Glutamatergic neuron (in vitro differentiated cells): ENCODE measurements around the gene OGT. TPM values are rescaled to one million over a fixed set of nuclear protein-coding genes. Genes with fewer than 3 reads are reported as not detected.
"Not testable (repeated sequence)": the region's sequence is repeated elsewhere in the genome, so short reads cannot be mapped to it uniquely, and the experiment has no call there.

Source experiments
- DNase-seq: peaks from one replicate; pipeline ENCODE4 v3.0.0; 2022
- H3K27ac Mint-ChIP-seq: one replicate; pipeline ENCODE4 v1.8.0; 2020; ENCODE audit warnings: mild to moderate bottlenecking, mixed read lengths, inconsistent platforms; ENCODE audit not compliant: unreplicated experiment
- H3K27me3 Mint-ChIP-seq: one replicate; pipeline ENCODE4 v1.8.0; 2020; ENCODE audit warnings: mild to moderate bottlenecking, moderate library complexity, mixed read lengths, inconsistent platforms; ENCODE audit not compliant: unreplicated experiment
- H3K36me3 Mint-ChIP-seq: one replicate; pipeline ENCODE4 v1.8.0; 2020; ENCODE audit warnings: mild to moderate bottlenecking, mixed read lengths, inconsistent platforms; ENCODE audit not compliant: unreplicated experiment
- H3K4me1 Mint-ChIP-seq: one replicate; pipeline ENCODE4 v1.8.0; 2020; ENCODE audit warnings: mild to moderate bottlenecking, low read depth, mixed read lengths, inconsistent platforms; ENCODE audit not compliant: unreplicated experiment
- H3K4me3 Mint-ChIP-seq: one replicate; pipeline ENCODE4 v1.8.0; 2020; ENCODE audit warnings: mild to moderate bottlenecking, mixed read lengths, inconsistent platforms; ENCODE audit not compliant: unreplicated experiment
- H3K9me3 Mint-ChIP-seq: one replicate; pipeline ENCODE4 v1.8.0; 2020; ENCODE audit warnings: mild to moderate bottlenecking, moderate library complexity, mixed read lengths, inconsistent platforms; ENCODE audit not compliant: unreplicated experiment
- total RNA-seq: library from RNA; stranded (reverse); fragmentation: NEBNext Ultra II Directional; extraction: Animal tissue kit (Norgen Biotek cat#: 25700); gene quantifications from one replicate; pipeline ENCODE4 v1.2.1, GENCODE V29; 2021; ENCODE audit not compliant: unreplicated experiment
- TF ChIP-seq, protein P1 (sequence below): fragments of 200-600 bp; sonication (generic); IDR thresholded peaks from one replicate; pipeline ENCODE4 v1.5.0; 2021; ENCODE audit not compliant: partially characterized antibody, unreplicated experiment

Gene OGT
- total RNA-seq, 1 donor from 2014 or later: 185 TPM

DNA sequence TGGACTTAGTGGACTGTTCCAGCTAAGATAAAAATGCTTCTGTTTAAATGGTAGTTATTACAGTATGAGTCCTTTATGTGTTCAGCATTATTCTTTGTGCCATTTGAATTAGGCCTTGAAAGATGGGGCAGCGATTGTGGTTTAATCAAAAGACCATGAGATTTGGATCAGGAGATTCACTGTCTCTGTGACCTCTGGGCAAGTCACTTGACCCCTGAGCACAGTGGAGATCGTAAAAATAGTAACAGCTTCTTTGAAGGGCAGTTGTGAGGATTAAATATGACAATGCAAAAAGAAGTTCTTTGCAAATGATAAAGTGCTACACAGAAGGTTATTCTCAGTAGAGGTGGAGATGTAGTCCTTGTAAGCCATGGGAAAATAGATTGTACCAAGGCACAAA lies 74.6 kb downstream of the OGT start:
- no peak overlapping the region for H3K4me3 Mint-ChIP-seq
- TF ChIP-seq, protein P1, sequence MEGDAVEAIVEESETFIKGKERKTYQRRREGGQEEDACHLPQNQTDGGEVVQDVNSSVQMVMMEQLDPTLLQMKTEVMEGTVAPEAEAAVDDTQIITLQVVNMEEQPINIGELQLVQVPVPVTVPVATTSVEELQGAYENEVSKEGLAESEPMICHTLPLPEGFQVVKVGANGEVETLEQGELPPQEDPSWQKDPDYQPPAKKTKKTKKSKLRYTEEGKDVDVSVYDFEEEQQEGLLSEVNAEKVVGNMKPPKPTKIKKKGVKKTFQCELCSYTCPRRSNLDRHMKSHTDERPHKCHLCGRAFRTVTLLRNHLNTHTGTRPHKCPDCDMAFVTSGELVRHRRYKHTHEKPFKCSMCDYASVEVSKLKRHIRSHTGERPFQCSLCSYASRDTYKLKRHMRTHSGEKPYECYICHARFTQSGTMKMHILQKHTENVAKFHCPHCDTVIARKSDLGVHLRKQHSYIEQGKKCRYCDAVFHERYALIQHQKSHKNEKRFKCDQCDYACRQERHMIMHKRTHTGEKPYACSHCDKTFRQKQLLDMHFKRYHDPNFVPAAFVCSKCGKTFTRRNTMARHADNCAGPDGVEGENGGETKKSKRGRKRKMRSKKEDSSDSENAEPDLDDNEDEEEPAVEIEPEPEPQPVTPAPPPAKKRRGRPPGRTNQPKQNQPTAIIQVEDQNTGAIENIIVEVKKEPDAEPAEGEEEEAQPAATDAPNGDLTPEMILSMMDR: no peak
- H3K4me1 Mint-ChIP-seq: no peaks in the 10 kb centered on the region
- peaks cover 5% of the 10 kb centered on the region for H3K9me3 Mint-ChIP-seq
- peaks cover 23% of the 10 kb centered on the region for H3K36me3 Mint-ChIP-seq
- no peak overlapping the region for H3K27ac Mint-ChIP-seq
- no peak for DNase-seq
- peaks cover 1% of the 10 kb centered on the region for H3K27me3 Mint-ChIP-seq

DNA sequence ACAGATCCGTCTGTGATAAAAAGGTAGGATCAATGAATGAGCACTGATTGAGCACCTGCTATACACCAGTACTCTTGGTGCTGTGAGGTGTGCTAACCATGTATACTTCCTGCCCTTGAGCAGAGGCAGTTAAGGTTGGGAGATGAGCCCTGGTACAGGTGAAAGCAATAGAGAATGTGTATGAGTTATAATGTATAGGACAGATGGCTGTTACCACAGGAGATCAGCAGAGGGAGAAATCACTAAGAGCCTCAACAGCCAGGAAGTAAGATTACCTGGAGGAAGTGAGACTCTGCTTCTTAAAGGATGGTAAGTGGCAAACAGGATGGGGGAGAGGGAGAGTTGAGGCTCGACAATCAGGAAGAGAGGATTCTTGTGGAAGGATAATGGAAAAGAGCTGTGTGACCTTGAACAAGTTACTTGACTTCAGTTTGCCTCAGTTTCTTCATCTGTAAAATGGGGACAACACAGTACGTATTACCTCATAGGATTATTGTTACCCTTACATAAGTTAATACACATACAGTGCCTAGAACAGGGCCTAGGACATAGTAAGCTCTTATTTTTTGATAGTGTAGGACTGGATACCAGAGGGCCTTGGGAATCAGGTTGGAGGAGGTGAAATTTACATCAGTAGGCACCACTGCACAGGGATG lies 76.3 kb downstream of the OGT start:
- TF ChIP-seq, protein P1: no peak
- Mint-ChIP-seq H3K4me3 (no peak overlapping the region), H3K36me3 (peaks cover 11% of the 10 kb centered on the region), H3K27ac (no peak overlapping the region), H3K4me1 (no peaks in the 10 kb centered on the region), H3K27me3 (no peaks in the 10 kb centered on the region), H3K9me3 (peaks cover 2% of the 10 kb centered on the region)
- DNase-seq: no peak

DNA sequence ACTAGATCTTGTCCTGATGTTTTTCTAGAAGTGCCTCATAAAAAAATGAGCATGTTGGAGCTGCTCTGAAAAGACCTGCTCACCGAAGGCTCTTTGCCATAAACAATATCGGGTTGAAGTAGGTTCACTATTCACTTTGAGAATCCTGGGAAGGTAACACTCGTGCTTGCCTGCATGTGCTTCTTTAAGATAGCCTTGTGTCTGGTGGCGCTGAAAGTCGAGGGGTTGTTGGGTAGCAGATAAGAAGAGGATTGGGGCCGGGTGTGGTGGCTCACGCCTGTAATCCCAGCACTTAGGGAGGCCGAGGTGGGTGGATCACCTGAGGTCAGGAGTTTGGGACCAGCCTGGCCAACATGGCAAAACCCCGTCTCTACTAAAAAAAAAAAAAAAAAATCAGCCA lies 78.8 kb downstream of the OGT start:
- not testable (repeated sequence) for H3K4me3 Mint-ChIP-seq, H3K27ac Mint-ChIP-seq, H3K4me1 Mint-ChIP-seq, DNase-seq, H3K9me3 Mint-ChIP-seq, H3K27me3 Mint-ChIP-seq
- H3K36me3 Mint-ChIP-seq: peaks cover 11% of the 10 kb centered on the region

DNA sequence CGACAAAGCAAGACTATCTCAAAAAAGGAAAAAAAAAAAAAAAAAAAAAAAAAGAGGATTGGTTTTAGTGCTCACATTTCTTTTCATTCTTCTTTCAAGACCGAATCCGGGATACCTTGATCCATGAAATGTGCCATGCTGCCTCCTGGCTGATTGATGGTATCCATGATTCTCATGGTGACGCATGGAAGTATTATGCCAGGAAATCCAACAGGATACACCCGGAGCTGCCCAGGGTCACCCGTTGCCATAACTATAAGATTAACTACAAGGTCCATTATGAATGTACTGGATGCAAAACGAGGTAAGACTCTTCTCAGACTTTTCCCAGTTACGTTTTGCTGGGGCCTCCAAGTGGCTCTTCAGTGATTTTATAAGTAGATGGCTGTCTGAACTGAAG lies 79.4 kb downstream of the OGT start:
- peaks cover 11% of the 10 kb centered on the region for H3K36me3 Mint-ChIP-seq
- no peak for DNase-seq
- TF ChIP-seq, protein P1: no peak
- H3K4me1 Mint-ChIP-seq: no peaks in the 10 kb centered on the region
- no peak overlapping the region for H3K4me3 Mint-ChIP-seq
- no peak overlapping the region for H3K27ac Mint-ChIP-seq
- H3K9me3 Mint-ChIP-seq: peaks cover 8% of the 10 kb centered on the region
- H3K27me3 Mint-ChIP-seq: no peaks in the 10 kb centered on the region

DNA sequence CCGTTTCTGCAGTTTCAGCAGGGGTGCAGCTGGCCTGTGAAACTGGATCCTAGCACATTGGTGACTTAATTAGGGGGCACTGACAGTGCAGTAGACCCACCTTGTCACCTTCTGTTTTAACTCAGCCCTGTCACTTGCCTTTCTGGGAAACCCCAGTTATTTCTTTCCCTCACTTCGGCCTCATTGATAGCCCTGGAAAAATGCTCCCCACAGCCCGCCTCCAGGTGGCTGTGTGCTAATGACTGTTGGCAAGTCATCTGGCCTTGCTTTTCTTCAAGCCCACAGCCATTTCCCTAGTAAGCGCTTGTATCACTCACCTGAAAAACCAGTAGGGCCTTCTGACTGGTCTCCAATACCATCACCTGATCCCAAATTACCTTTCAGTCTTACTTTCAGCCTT lies 82.2 kb downstream of the OGT start:
- no peak for DNase-seq
- Mint-ChIP-seq H3K4me3 (no peak overlapping the region), H3K27ac (no peak overlapping the region), H3K9me3 (peaks cover 6% of the 10 kb centered on the region), H3K36me3 (peaks cover 6% of the 10 kb centered on the region), H3K4me1 (no peaks in the 10 kb centered on the region), H3K27me3 (no peaks in the 10 kb centered on the region)
- TF ChIP-seq, protein P1: no peak
